HG03103 (cell line): ENCODE results near the gene ATF7IP2.
"Not testable (repeated sequence)": the region's sequence is repeated elsewhere in the genome, so short reads cannot be mapped to it uniquely, and the experiment has no call there.

ENCODE experiments used
- ATAC-seq: cut with Tn5 transposase; IDR thresholded peaks from one replicate; pipeline ENCODE4 v1.9.1; 2021; ENCODE audit warnings: low read depth; ENCODE audit not compliant: unreplicated experiment

Gene ATF7IP2

GRCh38 chr16:10447289-10447688 is 61.4 kb downstream of the ATF7IP2 start:
- no peak for ATAC-seq

- not testable (repeated sequence) for ATAC-seq
These were observed 66.6 kb downstream of the ATF7IP2 start for GRCh38 chr16:10452208-10453158.

- ATAC-seq, result no peak
These were observed 67.3 kb downstream of the ATF7IP2 start for GRCh38 chr16:10453159-10453510.

- no peak for ATAC-seq
These were observed 80.0 kb downstream of the ATF7IP2 start for GRCh38 chr16:10465821-10466220.

GRCh38 chr16:10466313-10466712 is 80.5 kb downstream of the ATF7IP2 start:
- no peak for ATAC-seq

- ATAC-seq, result no peak
These were observed 81.0 kb downstream of the ATF7IP2 start for GRCh38 chr16:10466861-10467260.

GRCh38 chr16:10476636-10477035 is 90.8 kb downstream of the ATF7IP2 start:
- ATAC-seq, result not testable (repeated sequence)

- ATAC-seq, result no peak
These were observed 94.3 kb downstream of the ATF7IP2 start for GRCh38 chr16:10480151-10480550.

- ATAC-seq, result no peak
These were observed 99.3 kb downstream of the ATF7IP2 start for GRCh38 chr16:10485159-10485558.

GRCh38 chr16:10485698-10486382 is 100.0 kb downstream of the ATF7IP2 start:
- ATAC-seq, result no peak

- ATAC-seq, result no peak
These were observed 104.3 kb downstream of the ATF7IP2 start for GRCh38 chr16:10490141-10490540.

GRCh38 chr16:10493276-10493675 is 107.4 kb downstream of the ATF7IP2 start:
- ATAC-seq, result no peak

GRCh38 chr16:10494343-10495030 is 108.6 kb downstream of the ATF7IP2 start:
- ATAC-seq, result no peak

GRCh38 chr16:10495031-10495345 is 109.1 kb downstream of the ATF7IP2 start:
- no peak for ATAC-seq

- no peak for ATAC-seq
These were observed 111.6 kb downstream of the ATF7IP2 start for GRCh38 chr16:10497132-10498101.

- no peak for ATAC-seq
These were observed 114.7 kb downstream of the ATF7IP2 start for GRCh38 chr16:10500582-10500981.

- ATAC-seq, result no peak
These were observed 115.3 kb downstream of the ATF7IP2 start for GRCh38 chr16:10501016-10501607.

- no peak for ATAC-seq
These were observed 116.9 kb downstream of the ATF7IP2 start for GRCh38 chr16:10502776-10503175.

- no peak for ATAC-seq
These were observed 118.6 kb downstream of the ATF7IP2 start for GRCh38 chr16:10504404-10504885.

- not testable (repeated sequence) for ATAC-seq
These were observed 119.4 kb downstream of the ATF7IP2 start for GRCh38 chr16:10505286-10505685.
